Stimulated activated CD8-positive, alpha-beta memory T cell treated with anti-CD3 and anti-CD28 coated beads, Interleukin-7, amount 100 ng/mL, for 48 hours (primary cell): ENCODE measurements around the gene PDZRN3.

Source experiments
- DNase-seq, 2 donors: peaks; one replicate each; pipeline ENCODE4 v3.0.0-alpha.2; 2020; ENCODE audit warnings: low read depth in 1 of 2; ENCODE audit errors: extremely low read depth in 1 of 2

PDZRN3 gene

GRCh38 chr3:73401059-73401458 is 223.7 kb downstream of the PDZRN3 start:
- DNase-seq = no peak

DNA sequence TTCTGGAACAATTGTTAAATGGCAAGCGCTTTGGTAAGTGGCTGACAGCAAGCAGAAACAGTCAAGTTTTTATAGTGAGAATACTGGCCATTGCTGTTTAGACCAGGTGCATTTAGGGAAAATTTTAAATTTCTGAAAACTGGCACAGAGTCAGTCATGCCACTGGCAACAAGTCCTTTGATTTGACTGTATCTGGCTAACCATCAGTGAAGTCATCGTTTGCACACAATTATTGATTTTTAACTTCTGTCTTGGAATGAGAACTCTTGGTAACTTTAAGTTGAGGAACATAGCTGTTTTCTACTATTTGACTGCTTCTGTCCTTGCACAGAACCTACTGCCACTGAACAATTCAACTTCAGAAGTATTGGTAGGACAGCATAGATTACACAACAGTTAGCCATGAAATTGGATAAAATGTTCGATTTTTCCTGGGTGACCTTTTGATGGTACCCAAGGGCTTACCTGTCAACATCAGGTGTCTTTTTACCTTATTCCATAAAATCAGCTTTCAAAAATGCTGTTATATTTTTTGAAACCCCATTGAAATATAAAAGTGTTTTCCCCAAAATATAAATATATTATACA is 225.0 kb downstream of the PDZRN3 start:
- DNase-seq = no peak

DNA sequence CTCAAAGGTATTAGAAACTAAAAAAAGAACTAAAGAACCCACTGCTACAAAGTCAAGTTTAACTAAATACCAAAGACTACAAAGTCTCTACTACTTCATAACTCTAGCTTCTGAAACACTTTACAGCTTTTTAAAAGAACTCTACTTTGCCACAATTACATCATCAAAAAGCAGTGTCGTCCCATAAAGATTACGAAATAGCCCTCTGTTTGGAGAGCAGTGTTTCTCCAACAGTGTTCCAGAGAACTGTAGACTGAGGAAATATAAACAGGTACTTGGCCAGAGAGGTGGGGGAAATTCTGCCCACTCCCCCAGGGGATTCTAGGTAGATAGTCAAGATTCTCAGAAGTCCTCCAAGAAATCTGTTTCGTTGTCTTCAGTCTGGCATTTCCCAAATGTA is 225.6 kb downstream of the PDZRN3 start:
- no peak for DNase-seq

- no peak for DNase-seq
Observed at GRCh38 chr3:73398084-73398483, 226.7 kb downstream of the PDZRN3 start.

- no peak for DNase-seq
Observed at GRCh38 chr3:73394240-73394639, 230.5 kb downstream of the PDZRN3 start.

GRCh38 chr3:73393005-73393404 is 231.7 kb downstream of the PDZRN3 start:
- DNase-seq = no peak

DNA sequence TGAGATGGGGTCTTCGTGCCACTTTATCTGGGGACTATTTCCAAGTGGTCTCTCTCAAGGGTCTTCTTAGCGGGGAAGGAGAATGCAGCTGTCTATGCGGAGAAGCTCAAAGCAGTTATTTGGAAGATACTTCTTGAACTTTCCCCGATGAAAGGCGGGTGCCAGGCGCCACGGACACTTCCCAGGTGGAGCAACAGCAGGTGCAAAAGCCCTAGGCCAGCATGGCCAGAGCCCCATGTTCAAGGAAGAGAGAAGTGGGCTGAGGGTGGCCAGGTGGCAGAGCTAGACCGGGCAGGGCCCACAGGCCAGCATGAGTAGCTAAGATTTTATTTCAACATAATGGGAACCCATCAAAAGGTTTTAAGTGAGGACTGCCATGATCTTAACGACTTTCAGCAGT is 232.8 kb downstream of the PDZRN3 start:
- DNase-seq = no peak

DNA sequence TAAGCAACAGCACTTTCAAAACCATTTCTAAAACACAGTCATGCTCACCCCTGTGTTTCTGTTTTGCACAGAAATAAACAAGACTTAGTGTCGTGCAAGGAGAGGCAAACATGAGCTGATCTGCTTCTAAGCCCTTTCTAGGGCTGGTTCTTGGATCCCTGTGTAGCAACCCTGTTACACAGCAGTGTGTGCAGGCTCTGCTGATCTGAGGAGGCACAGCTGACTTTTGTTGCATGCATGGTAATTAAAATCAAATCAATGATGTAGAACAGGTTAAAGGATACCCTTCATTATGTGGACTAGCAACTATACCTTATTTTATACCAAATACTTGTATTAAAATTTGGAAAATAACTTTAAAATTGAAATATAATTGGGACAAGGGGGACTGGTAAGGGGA is 234.8 kb downstream of the PDZRN3 start:
- DNase-seq = no peak

DNA sequence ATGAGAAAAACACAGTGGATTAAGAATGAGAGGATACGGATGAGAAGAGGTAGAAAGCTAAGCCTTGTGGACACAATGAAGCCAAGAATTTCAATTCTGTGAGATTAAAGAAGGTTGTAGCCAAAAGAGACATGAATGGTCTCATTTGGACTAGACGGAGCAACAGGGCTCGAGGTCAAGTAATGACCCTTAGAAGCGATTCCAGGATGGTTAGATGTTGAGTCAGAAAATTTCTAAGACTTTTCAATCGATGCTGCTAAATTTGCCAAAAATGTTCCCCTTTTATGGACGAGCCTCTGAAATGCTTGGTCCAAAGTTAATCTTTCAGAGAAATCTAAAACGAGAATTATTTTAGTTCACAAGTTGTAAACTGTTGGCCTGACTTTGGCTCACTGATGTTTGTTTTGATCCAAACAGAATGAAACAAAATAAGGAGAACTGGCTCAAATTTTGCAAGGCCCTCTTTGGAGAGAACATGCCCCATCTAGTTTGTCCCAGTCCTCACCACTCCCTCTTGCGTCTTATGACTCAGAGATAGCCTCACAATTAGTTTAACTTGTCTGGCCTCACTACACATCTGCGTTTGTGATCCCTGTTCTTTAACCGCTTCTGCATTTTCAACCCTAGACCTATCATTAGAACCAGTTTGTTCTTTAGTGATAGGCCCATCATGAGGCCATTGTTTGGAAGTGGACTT is 235.5 kb downstream of the PDZRN3 start:
- no peak for DNase-seq

GRCh38 chr3:73385568-73385967 is 239.2 kb downstream of the PDZRN3 start:
- no peak for DNase-seq

GRCh38 chr3:73384091-73384906 is 240.4 kb downstream of the PDZRN3 start:
- no peak for DNase-seq

DNA sequence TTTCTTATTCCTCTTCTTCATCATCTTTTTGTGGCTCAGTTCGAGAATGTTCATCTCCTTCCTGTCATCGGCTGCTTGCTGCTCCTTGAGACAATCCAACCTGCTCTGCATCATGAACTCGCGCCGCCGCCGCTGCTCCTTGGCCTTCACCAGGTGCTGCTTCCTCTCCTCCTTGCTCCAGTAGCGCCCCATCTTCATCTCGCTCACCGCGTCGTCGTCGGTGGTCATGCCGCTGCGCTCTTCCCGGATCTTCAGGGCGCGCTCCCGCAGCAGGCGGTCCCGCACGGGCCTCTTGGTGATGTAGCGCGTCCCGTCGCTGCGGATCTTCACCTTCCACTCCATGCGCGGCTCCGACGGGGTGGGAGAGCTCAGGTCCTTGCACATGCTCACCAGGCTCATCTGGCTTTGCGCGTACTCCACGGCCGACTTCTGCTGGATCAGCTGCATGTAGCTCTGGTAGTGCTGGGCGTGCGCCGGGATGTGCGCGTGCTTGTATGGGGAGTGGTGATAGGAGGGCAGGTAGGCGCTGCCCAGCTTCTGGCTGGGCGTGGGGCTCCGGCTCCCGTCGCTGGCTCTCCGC is 241.2 kb downstream of the PDZRN3 start:
- no peak for DNase-seq

DNA sequence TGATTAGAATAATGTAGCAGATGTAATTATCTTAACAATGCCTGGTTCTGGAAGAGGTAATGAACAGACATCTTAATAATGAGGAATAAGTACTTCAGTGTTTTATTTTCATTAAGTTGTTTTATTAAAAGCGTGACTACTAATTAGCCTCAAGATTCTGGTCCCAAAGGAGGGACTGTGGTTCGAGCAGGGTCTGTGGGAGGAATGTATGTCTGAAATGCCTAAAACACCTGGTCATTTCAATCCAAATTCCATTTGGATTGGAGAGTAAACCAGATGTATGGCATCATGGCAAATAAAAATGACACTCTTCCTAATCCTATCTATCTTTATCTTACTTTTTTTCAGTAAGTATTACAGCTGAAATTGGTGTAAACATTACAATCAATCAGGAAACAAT is 243.2 kb downstream of the PDZRN3 start:
- no peak for DNase-seq

DNA sequence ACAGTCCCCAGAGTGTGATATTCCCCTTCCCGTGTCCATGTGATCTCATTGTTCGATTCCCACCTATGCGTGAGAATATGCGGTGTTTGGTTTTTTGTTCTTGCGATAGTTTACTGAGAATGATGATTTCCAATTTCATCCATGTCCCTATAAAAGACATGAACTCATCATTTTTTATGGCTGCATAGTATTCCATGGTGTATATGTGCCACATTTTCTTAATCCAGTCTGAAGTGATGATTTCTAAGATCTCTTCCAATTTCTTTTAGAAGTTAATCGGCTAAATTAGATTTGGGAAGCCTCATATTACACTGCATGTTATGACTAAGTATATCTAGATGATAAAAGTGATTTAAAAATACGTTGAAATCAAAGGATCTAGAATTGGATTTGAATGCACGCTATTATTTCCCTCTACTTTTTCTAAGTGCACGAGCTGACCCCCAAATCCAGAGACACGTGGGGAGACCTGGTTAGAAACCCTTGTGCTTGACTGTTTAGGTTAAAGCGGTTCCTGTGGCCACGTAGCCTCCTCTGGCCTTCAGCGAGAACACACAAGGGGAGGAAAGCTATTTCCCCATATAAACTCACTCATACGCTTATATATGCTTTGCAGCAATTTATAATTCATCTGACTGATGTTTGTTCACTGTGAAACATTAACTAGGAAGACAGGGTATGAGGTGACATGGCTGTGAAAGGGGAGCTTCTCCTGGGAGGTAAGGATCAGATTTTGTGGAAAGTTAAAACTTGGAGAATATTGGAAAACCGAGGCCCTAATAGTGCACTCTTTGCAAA is 243.8 kb downstream of the PDZRN3 start:
- no peak for DNase-seq

DNA sequence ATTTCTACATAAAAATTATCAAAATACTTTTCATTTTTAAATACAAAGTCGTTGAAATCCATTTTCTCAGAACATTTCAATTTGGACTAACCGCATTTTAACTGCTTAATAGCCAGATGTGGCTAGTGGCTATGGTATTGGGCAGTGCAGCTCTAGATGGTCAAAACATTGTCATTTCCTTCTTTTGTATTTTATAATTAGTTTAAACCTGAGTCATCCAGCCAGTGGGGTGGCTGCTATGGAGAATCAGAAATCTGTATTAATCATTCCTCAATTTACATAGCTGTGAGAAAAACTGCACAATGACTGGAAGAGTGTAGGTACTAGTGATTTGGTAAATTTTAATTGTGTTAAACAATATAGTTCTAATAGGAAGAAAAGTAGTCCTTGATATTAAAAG is 245.3 kb downstream of the PDZRN3 start:
- DNase-seq = no peak

DNA sequence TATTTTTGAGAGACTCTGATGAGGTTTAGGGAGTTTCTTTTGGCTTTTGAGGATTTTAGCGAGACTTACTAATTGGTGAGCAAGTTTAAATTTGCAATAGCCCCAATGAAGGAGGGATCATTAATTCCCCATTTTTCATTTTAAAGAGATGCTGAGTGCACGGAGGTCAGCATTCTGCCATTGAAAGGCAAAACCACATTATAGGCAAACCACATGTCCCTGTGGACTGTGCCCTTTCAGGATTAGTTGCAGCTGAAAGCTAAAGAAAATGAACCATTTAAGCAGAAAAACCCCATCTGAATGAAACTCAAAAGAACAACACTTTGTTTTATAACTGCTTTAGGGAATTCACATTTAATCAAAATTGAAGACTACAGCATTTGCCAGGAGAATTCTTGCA is 246.5 kb downstream of the PDZRN3 start:
- DNase-seq = no peak

- DNase-seq = no peak
Observed at GRCh38 chr3:73365756-73366397, 258.9 kb downstream of the PDZRN3 start.

DNA sequence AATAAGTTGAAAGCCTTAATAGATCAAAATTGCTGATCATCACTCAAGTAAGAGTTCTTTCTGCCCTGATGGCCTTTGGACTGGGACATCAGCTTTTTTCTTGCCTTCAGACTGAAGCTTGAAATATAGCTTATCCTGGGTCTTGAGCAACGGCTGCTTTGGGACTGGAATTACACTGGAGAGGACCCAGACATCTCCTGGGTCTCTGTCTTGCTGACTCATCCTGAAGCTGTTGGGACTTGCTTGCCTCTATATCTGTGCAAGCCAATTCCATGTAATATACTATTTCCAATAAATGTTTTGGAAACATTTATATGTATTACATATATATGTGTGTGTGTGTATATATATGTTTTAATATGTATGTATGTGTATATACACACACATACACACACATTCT is 260.2 kb downstream of the PDZRN3 start:
- DNase-seq = no peak

GRCh38 chr3:73363093-73363492 is 261.6 kb downstream of the PDZRN3 start:
- DNase-seq = no peak

GRCh38 chr3:73361591-73361990 is 263.1 kb downstream of the PDZRN3 start:
- no peak for DNase-seq
